ENCODE measurements around the gene TES. TPM values are rescaled to one million over a fixed set of nuclear protein-coding genes. Genes with fewer than 3 reads are reported as not detected.

TES gene
- total RNA-seq, 2 donors from 2014 or later: 17.1 to 29.8 TPM

DNA sequence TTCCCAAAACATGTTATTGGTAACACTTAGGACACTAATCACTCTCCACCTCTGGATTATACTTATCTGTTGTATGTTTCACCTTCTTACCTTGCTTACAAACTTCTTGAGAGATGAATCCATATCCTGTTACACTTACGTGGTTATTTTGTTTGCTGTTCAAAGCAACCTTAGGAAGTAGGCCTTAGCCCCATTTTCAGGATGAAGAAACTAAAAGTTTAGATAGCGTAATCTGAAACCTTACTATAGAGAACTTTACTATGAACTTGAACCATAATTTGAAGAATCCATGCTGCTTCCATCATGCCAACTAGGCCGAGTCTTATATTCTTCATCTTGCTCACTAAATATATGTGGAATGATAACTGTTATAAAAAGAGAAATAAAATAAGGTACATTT, 4.6 kb downstream of the TES start:
- WGBS, 2 donors: 90 to 96% methylated on average over 3 of the region's 3 CpGs
- peaks cover 50% of the 10 kb centered on the region for H3K4me1 ChIP-seq

DNA sequence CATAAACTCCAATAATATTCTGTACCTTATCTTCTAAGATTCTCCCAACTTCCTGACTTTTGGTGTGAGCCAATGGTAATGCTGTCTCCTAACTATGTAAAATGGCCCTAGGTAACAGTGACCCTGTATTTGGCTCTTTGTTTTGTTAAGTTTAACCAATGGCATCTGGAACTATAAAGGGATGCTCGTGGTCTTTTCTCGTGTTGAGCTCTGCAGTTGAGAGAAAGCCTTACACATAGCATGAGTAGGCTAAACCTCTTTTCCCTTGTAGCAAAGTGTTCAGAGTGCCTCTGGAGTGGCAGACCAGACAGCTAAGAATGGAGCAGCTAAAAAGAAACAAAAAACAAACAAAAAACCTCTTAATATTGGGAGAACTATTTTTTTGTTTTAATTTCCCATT, 5.2 kb downstream of the TES start:
- H3K27ac ChIP-seq: no peak overlapping the region
- 56 to 94% methylated on average over 2 of the region's 2 CpGs for WGBS, 2 donors
- H3K4me3 ChIP-seq: no peak overlapping the region
- intact Hi-C loops (cut with DNase I): no loop called here
- H3K4me1 ChIP-seq: peaks cover 50% of the 10 kb centered on the region
- H3K9me3 ChIP-seq: no peaks in the 10 kb centered on the region
- H3K27me3 ChIP-seq: no peaks in the 10 kb centered on the region
- H3K36me3 ChIP-seq (replicated peaks in 1 of 2; ENCODE audit: insufficient read depth in 1 of 2, low read depth in 2 of 2): no peaks in the 10 kb centered on the region
- ATAC-seq (no peak), DNase-seq (no peak)
- TF ChIP-seq, protein P1, sequence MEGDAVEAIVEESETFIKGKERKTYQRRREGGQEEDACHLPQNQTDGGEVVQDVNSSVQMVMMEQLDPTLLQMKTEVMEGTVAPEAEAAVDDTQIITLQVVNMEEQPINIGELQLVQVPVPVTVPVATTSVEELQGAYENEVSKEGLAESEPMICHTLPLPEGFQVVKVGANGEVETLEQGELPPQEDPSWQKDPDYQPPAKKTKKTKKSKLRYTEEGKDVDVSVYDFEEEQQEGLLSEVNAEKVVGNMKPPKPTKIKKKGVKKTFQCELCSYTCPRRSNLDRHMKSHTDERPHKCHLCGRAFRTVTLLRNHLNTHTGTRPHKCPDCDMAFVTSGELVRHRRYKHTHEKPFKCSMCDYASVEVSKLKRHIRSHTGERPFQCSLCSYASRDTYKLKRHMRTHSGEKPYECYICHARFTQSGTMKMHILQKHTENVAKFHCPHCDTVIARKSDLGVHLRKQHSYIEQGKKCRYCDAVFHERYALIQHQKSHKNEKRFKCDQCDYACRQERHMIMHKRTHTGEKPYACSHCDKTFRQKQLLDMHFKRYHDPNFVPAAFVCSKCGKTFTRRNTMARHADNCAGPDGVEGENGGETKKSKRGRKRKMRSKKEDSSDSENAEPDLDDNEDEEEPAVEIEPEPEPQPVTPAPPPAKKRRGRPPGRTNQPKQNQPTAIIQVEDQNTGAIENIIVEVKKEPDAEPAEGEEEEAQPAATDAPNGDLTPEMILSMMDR (IDR thresholded peaks at IDR 0.05): no peak
- TF ChIP-seq POLR2A (IDR thresholded peaks at IDR 0.05): no peak

More for the DNA sequence above, 4.6 kb downstream of the TES start:
- Histone ChIP-seq H3K27ac (no peak overlapping the region), H3K4me3 (no peak overlapping the region), H3K36me3 (replicated peaks in 1 of 2; ENCODE audit: insufficient read depth in 1 of 2, low read depth in 2 of 2) (no peaks in the 10 kb centered on the region), H3K27me3 (no peaks in the 10 kb centered on the region), H3K9me3 (no peaks in the 10 kb centered on the region)
- ATAC-seq: no peak
- TF ChIP-seq, protein P1 (IDR thresholded peaks at IDR 0.05): no peak
- no peak for TF ChIP-seq POLR2A (IDR thresholded peaks at IDR 0.05)
- intact Hi-C loops (cut with DNase I): no loop called here
- DNase-seq: no peak

DNA sequence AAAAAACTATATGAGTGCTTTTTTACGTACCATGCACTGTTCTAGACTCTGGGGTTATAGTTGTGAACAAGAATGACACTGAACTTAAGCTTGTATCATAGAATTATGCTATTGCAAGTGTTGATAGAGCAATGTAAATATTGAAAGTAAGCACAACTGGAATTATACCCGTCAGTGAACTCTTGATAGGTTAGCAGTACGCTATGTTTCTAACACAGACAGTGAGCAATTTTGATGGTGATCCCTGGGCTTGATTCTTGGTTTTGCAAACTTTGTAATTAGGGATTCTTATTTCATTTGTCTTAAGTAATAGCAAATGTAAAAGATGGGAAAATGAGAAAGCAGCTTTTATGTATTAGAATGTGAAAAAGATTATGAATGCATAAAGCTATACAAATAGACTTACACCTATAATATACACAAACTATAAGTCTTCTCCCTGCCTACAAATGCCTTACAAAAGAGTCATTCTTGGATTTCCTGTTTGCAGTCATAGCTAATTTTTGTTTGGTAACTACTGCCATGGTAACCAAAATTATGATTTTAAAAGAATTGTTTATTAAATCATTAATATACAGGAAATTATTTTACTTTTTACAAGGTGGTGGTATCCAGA, 6.7 kb downstream of the TES start:
- peak overlapping the region in 1 of 4 donors; percentile 14 for H3K27ac ChIP-seq
- no peak for TF ChIP-seq POLR2A (IDR thresholded peaks at IDR 0.05)
- TF ChIP-seq, protein P1 (IDR thresholded peaks at IDR 0.05): no peak
- no peaks in the 10 kb centered on the region for H3K9me3 ChIP-seq
- intact Hi-C loops (cut with DNase I): no loop called here
- no peaks in the 10 kb centered on the region for H3K27me3 ChIP-seq
- peak; percentile 14 for ATAC-seq
- H3K36me3 ChIP-seq (replicated peaks in 1 of 2; ENCODE audit: insufficient read depth in 1 of 2, low read depth in 2 of 2): no peaks in the 10 kb centered on the region
- peaks cover 50% of the 10 kb centered on the region for H3K4me1 ChIP-seq
- H3K4me3 ChIP-seq: no peak overlapping the region
- 40 to 47% methylated on average over 3 of the region's 3 CpGs for WGBS, 2 donors
- DNase-seq: no peak

DNA sequence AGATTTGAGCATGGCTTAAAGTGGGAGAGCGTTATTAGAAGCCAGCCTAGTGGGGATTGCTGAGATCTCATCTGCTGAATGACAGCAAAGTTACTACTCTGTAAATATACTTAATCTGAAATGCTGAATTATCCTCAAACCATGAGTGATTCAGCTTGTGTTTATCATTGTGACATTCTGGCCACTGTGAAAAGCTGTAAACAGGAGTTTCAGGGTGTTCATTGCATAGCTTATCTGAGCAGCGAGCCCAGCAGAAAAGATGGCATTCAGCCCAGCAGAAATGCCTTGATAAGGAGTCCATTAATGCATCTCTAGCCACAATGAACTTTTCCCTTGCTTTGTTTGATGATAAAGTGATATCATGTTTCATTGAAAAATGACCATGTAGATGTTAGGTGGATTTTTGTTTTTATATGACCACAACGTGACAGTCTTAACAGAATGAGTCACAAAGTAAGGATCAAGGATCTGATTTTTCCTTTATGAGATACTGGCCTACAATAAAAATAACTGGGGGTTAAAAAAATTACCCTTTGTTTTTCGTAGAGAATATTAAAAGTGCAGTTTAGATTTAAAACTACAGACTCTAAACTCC, 7.8 kb downstream of the TES start:
- H3K36me3 ChIP-seq (replicated peaks in 1 of 2; ENCODE audit: insufficient read depth in 1 of 2, low read depth in 2 of 2): no peaks in the 10 kb centered on the region
- H3K4me1 ChIP-seq: peaks cover 39% of the 10 kb centered on the region
- no peak overlapping the region for H3K4me3 ChIP-seq
- H3K27me3 ChIP-seq: no peaks in the 10 kb centered on the region
- H3K27ac ChIP-seq: peak overlapping the region in 1 of 4 donors; percentile 14
- H3K9me3 ChIP-seq: no peaks in the 10 kb centered on the region
- intact Hi-C loops (cut with DNase I): no loop called here
- TF ChIP-seq POLR2A (IDR thresholded peaks at IDR 0.05): no peak
- TF ChIP-seq, protein P1 (IDR thresholded peaks at IDR 0.05): no peak
- DNase-seq (peak in 2 of 4 donors; percentile 15 to 20), ATAC-seq (peak; percentile 62)
- 25 to 27% methylated on average over 4 of the region's 4 CpGs for WGBS, 2 donors

DNA sequence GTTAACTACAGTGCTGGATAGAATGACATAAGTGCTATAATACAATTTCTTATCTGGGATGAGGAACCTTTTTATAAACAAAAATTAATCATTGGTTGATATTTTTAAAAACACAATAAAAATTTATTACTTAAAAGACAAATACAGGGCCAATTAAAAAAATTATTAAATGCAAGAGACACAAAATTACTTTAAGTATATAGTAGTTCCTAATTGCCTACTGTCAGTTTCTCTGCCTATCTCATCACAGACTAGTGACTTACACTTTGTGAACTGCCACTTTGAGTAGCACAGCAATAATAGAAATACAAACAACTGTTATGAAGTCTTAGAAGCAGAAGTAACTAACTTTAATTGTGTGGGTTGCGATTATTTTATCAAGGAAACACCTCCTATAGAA, 8.4 kb downstream of the TES start:
- H3K27me3 ChIP-seq: no peaks in the 10 kb centered on the region
- ATAC-seq (no peak), DNase-seq (no peak)
- H3K4me3 ChIP-seq: no peak overlapping the region
- intact Hi-C loops (cut with DNase I): no loop called here
- TF ChIP-seq, protein P1 (IDR thresholded peaks at IDR 0.05): no peak
- TF ChIP-seq POLR2A (IDR thresholded peaks at IDR 0.05): no peak
- WGBS, 2 donors: 0 to 90% methylated on average over 1 of the region's 1 CpG
- peaks cover 36% of the 10 kb centered on the region for H3K4me1 ChIP-seq
- no peaks in the 10 kb centered on the region for H3K36me3 ChIP-seq (replicated peaks in 1 of 2; ENCODE audit: insufficient read depth in 1 of 2, low read depth in 2 of 2)
- H3K9me3 ChIP-seq: no peaks in the 10 kb centered on the region
- H3K27ac ChIP-seq: no peak overlapping the region

Measured in body of pancreas (tissue), 4 donors.